ENCODE data around the gene TCHP.
"Not testable (repeated sequence)": the region's sequence is repeated elsewhere in the genome, so short reads cannot be mapped to it uniquely, and the experiment has no call there.

The TCHP gene

GRCh38 chr12:109899783-109900751 is at the start of gene TCHP:
TCHP (plus strand) TSS chr12:109900274; CDS start chr12:109903027, 2,753 bp downstream.
- no peak for TF ChIP-seq ZNF274 (IDR thresholded peaks at IDR 0.05; ENCODE audit: low read depth, low read length)
- H3K4me3 ChIP-seq (ENCODE audit: low read length), result peak within 1 kb of the TSS; percentile 80

- H3K4me3 ChIP-seq (ENCODE audit: low read length), result not testable (repeated sequence)
These were observed 49.6 kb upstream of the TCHP start for GRCh38 chr12:109850518-109850917.

DNA sequence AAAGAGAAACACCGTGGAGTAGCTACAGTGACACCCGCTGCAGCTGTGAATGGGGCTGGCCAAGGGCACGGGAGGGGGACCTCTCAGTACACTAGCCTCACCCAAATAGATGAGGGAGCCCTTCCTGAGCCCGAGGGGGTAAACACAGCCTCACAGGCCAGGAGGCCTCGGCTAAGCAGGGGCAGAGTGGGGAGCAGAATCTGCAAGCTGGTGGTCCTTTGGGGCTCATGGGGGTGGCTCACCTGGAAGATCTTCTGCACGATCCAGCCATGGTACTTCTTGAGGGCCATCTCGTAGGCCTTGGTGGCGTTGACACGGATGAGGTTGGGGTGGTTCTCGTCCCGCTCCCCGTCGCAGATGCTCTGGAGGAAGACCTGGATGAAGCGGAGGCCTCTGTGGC is 44.7 kb upstream of the TCHP start:
- no peak overlapping the region for H3K4me3 ChIP-seq (ENCODE audit: low read length)
- no peak for TF ChIP-seq ZNF274 (IDR thresholded peaks at IDR 0.05; ENCODE audit: low read depth, low read length)

- TF ChIP-seq ZNF274 (IDR thresholded peaks at IDR 0.05; ENCODE audit: low read depth, low read length), result no peak
- H3K4me3 ChIP-seq (ENCODE audit: low read length), result no peak overlapping the region
These were observed 42.4 kb upstream of the TCHP start for GRCh38 chr12:109857715-109858114.

- no peak for TF ChIP-seq ZNF274 (IDR thresholded peaks at IDR 0.05; ENCODE audit: low read depth, low read length)
- H3K4me3 ChIP-seq (ENCODE audit: low read length), result no peak overlapping the region
These were observed 41.3 kb upstream of the TCHP start for GRCh38 chr12:109858764-109859163.

DNA sequence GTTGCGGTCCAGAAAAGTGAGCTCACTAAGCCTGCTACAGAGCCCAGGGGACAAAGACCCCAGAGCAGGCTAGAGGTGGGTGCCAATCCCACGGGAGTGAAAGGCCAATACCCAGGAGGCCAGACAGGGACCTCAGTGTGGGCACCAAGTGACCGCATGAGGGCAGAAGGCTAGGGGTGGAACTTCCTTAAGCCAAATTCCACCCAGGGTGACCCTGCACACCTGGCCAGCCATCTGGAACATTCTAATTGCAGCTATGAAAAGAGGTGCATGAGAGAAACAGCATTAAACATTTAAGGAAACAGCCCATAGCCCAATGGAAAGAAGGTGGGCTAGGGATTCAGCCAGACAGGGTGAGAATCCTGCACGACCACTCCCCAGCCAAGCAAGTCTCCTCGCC is 39.1 kb upstream of the TCHP start:
- no peak for TF ChIP-seq ZNF274 (IDR thresholded peaks at IDR 0.05; ENCODE audit: low read depth, low read length)
- no peak overlapping the region for H3K4me3 ChIP-seq (ENCODE audit: low read length)

- TF ChIP-seq ZNF274 (IDR thresholded peaks at IDR 0.05; ENCODE audit: low read depth, low read length), result no peak
- H3K4me3 ChIP-seq (ENCODE audit: low read length), result no peak overlapping the region
These were observed 38.3 kb upstream of the TCHP start for GRCh38 chr12:109861689-109862314.

DNA sequence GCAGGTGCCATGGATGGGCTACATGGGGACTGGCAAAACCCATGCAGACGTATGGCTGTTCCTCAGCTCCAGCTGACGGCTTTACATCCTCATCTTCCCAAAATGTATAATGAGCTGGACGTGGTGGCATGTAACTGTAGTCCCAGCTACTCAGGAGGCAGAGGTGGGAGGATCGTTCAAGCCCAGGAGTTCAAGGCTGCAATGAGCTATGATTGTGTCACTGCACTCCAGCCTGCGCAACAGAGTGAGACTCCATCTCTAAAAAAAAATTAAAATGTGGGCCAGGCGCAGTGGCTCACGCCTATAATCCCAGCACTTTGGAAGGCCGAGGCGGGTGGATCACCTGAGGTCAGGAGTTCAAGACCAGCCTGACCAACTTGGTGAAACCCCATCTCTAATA is 37.6 kb upstream of the TCHP start:
- H3K4me3 ChIP-seq (ENCODE audit: low read length), result not testable (repeated sequence)

DNA sequence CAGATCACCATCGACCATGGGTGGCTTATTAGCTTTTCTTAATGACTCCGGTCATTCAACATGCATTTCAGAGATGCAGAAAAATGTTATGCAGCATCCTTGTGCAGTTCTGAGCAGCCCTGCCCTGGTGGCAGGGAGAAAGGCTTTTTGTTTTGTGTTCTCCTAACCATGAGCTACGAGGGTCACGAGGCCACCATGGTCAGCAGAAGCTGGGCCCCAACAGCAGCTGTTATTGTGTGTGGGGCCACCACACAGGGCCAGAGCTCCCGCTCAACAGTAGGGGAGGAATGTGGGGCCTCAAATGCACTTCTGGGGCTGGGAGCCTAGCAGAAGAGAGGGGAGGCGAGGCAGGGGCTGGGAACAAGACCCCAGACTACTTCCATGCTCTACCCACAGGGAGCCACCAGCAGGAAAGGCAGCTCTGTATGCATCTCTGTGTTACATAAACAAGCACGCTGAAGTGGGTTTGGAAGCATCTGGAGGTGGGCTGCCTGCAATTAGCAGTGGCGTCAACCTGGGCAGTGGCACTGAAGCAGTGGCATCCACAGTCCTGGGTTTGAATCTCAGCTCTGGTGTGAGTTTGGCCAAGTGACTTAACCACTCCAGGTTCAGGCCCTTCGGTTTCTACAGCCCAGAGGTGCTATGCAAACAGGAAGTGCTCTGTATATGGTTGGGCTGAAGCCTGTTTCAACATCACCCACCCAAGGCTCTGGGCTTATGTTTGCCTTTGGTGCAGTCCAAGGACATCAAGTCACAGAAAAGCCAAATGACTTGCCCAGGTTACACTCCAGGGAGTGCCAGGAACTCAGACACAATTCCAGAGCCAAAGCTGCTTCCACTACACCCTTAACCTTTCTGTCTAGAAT is 36.0 kb upstream of the TCHP start:
- H3K4me3 ChIP-seq (ENCODE audit: low read length), result no peak overlapping the region

GRCh38 chr12:109864916-109865315 is 35.2 kb upstream of the TCHP start:
- H3K4me3 ChIP-seq (ENCODE audit: low read length), result no peak overlapping the region
- no peak for TF ChIP-seq ZNF274 (IDR thresholded peaks at IDR 0.05; ENCODE audit: low read depth, low read length)

More for the DNA sequence above, 36.0 kb upstream of the TCHP start:
- TF ChIP-seq ZNF274 (IDR thresholded peaks at IDR 0.05; ENCODE audit: low read depth, low read length), result no peak

DNA sequence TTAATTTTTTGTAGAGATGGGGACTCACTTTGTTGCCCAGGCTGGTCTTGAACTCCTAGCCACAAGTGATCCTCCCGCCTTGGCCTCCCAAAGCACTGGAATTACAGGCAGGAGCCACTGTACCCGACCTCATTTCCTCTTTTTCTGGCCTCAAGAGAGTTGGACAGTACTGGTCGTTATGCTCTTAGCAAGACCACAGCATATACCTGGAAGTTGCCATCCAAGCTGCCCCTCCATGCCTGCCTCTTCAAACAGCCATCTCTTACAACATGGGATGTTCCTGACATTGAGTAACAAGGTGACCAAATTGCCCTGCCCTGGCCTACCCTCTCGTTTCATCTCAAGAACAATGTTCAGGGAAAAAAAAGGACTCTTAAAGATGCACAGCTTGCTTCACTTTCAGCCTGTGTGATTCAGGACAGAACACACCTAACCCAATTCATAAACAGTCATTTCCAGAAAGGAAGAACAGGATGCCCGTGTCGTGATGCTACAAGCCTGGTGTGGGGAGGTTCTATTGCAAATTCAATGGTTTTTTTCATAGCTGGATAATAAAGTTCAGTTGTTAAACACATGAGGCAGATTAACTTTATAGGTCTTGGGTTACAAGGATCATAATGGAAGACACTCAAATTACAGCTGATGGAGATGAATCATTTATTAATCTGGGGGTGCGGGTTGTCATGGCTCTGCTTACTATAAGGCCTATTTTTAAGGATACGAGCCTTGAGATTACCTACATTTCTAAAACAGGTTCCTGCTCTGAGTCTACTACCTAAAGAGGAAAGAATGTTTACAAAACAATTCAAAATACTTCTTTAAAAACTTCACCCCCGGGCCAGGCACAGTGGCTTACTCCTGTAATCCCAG is 31.7 kb upstream of the TCHP start:
- TF ChIP-seq ZNF274 (IDR thresholded peaks at IDR 0.05; ENCODE audit: low read depth, low read length), result no peak
- no peak overlapping the region for H3K4me3 ChIP-seq (ENCODE audit: low read length)

DNA sequence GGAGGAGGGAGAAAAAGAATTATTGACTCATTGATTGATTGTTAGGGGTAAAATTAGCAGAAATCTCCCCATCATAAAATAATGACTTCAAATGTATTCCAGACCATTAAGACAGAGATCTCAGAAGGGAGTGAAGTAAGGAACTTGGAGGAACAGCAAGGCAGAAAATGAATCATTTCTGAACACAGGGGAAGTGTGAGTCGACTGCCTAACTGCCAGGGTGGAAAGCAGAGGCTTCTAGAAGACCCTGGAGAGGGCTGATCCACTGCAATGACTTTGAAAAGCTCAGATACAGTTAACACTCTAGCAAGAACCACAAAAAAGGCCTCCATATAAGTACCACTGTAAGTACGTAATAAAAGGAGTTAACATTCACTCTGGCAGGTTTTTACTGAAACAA is 29.4 kb upstream of the TCHP start:
- TF ChIP-seq ZNF274 (IDR thresholded peaks at IDR 0.05; ENCODE audit: low read depth, low read length), result no peak
- H3K4me3 ChIP-seq (ENCODE audit: low read length), result no peak overlapping the region

- TF ChIP-seq ZNF274 (IDR thresholded peaks at IDR 0.05; ENCODE audit: low read depth, low read length), result no peak
- no peak overlapping the region for H3K4me3 ChIP-seq (ENCODE audit: low read length)
These were observed 28.3 kb upstream of the TCHP start for GRCh38 chr12:109871668-109872314.

Measured in GM08714 (cell line).